ENCODE data around the gene APOM.

The APOM gene

DNA sequence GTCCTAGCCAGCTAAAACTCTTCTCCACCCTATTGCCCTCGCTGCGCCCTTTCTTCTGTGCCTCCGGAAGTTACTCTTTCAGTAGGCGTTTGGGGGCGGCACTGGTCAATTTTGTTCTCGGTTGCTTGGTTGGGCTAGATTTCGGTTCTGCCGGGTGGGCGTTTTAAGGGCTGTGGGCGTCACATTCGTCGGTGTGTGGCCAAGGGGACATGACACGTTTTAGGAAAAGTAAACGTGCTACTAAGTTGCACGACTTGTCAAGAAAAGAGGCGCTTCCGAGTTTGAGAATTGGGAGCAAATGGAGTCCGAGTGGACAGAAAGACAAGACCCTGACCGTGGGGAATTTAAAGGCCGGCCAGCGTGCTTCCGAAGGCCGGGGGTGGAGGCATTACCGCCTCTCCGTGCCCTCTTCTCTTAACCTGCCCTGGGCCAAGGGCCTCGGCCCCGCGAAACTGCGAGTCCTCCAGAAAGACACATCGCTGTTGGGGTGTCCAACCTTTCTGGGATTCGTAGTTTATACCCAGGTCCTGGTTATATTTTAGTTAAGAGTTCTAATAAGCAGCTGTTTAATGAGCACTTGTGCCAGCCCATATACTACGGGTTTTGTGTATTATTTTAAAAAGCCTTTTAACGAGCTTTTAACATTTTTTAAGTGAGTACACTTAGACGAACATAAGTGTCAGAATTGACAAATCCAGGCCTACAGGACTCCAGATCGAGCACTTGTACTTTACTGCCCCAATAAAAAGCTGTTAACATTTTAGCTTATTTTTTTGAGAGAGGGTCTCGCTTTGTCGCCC lies 2.6 kb upstream of the APOM start:
- DNase-seq (ENCODE audit: extremely low read depth, low read depth), result no peak
- TF ChIP-seq, protein P1, sequence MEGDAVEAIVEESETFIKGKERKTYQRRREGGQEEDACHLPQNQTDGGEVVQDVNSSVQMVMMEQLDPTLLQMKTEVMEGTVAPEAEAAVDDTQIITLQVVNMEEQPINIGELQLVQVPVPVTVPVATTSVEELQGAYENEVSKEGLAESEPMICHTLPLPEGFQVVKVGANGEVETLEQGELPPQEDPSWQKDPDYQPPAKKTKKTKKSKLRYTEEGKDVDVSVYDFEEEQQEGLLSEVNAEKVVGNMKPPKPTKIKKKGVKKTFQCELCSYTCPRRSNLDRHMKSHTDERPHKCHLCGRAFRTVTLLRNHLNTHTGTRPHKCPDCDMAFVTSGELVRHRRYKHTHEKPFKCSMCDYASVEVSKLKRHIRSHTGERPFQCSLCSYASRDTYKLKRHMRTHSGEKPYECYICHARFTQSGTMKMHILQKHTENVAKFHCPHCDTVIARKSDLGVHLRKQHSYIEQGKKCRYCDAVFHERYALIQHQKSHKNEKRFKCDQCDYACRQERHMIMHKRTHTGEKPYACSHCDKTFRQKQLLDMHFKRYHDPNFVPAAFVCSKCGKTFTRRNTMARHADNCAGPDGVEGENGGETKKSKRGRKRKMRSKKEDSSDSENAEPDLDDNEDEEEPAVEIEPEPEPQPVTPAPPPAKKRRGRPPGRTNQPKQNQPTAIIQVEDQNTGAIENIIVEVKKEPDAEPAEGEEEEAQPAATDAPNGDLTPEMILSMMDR (IDR thresholded peaks at IDR 0.05; ENCODE audit: low read depth, low read length), result peak; percentile 9

DNA sequence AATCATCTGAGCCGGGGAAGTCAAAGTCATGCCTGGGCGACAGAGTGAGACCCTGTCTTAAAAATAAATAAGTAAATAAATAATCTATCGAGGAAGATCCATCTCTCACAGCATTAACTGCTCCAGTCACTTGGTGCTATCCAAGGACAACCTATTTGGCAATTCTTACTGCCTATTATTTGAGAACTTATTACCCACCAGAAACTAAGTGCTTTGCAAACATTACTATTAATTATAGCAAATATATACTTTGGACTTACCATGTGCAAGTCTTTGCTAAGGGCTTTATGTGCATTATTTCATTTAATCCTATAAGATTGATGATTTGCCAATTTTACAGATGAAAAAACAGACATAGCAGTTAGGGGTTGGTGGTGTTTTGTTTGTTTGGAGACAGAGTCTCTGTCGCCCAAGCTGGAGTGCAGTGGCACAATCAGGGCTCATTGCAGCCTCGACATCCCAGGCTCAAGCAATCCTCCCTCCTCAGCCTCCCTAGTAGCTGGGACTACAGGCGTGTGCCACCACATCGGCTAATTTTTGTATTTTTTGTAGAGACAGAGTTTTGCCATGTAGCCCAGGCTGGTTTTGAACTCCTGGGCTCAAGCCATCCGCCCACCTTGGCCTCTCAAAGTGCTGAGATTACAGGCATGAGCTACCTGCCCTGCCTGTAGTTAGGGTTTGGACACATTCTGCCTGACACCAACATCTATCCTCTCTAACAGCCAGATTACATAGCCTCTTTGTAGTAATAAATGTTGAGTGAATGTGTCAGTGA lies 933 bp upstream of the APOM start:
- DNase-seq (ENCODE audit: extremely low read depth, low read depth), result no peak
- TF ChIP-seq, protein P1 (IDR thresholded peaks at IDR 0.05; ENCODE audit: low read depth, low read length), result no peak

DNA sequence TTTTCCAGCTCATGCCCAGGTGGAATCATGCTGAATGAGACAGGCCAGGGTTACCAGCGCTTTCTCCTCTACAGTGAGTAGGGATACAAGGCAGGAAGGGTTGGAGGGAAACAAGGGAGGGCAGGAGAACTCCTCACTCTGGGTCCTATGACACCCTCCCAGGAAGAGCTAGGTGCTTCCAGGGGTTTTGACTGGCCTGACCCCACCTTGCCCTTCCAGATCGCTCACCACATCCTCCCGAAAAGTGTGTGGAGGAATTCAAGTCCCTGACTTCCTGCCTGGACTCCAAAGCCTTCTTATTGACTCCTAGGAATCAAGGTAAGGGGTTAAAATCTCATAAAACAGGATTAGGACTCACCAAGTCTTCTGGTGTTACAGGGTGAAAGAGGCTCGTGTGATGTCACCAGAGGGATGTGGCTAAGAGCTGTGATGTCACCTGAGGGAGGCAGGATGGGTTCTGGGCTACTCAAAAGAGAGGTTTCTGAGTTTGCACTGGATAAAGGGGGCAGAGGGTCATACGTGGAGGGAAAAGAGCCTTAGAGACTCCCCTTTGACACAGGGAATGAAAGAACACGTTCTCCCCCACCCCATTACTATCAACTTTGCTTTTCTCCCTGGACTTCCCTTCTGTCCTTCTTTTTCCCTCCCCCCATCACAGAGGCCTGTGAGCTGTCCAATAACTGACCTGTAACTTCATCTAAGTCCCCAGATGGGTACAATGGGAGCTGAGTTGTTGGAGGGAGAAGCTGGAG lies 1.9 kb downstream of the APOM start:
- DNase-seq (ENCODE audit: extremely low read depth, low read depth), result no peak
- TF ChIP-seq, protein P1 (IDR thresholded peaks at IDR 0.05; ENCODE audit: low read depth, low read length), result no peak

DNA sequence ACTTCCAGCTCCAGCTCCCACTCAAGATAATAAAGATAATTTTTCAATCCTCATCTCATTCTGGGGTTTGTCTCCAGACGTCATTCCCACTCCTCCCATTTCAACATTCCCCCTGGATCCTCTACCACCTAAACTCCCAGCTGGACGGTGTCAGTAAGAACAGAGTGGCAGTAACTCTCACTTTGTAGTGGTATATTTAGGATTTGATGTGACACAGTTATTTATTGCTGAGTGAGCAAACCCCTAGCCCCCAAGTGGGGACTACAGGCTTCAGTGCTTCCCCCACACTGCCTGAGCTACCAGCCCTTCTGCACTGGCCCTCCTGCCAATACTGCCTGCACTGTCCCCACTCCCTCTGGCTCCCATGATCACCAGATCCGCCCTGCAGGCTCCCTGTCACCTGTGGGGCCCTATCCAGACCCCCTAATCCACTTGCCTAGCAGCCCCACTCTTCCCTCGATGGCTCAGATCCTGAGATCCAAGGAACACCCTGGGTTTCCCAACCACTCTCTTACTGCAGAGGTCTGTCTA lies 2.5 kb downstream of the APOM start:
- DNase-seq (ENCODE audit: extremely low read depth, low read depth), result no peak
- TF ChIP-seq, protein P1 (IDR thresholded peaks at IDR 0.05; ENCODE audit: low read depth, low read length), result no peak

DNA sequence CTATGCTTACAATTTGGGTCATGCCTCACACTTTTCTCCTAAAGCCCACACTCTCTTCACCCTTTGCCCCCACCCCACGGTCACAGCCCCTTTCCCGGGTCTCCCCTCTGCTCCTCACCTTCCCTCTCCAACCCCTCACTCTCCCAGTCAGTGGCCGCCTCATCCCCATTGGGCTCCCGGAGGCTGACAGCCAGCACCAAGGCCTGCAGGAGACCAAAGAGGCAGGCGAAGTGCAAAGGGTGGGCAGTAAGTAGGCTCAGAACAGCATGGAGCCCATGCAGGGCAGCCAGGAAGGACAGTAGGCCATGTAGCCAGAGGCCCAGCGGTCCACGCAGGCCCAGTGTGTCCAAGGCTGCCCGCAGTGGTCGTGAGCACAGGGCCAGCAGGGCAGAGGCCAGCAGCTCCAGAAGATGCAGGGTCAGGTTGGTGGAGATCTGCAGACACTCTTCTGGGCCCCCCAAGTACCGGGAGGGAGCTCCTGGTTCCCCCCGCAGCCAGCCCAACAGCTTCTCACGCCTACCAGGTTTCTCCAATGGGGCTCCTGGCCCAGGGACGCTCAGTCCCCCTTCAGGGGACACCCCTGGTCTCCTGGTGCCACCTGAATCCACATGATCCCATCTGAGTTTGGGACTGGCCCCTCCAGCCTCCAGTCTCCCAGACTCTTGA lies 3.4 kb downstream of the APOM start:
- TF ChIP-seq, protein P1 (IDR thresholded peaks at IDR 0.05; ENCODE audit: low read depth, low read length), result no peak
- no peak for DNase-seq (ENCODE audit: extremely low read depth, low read depth)

DNA sequence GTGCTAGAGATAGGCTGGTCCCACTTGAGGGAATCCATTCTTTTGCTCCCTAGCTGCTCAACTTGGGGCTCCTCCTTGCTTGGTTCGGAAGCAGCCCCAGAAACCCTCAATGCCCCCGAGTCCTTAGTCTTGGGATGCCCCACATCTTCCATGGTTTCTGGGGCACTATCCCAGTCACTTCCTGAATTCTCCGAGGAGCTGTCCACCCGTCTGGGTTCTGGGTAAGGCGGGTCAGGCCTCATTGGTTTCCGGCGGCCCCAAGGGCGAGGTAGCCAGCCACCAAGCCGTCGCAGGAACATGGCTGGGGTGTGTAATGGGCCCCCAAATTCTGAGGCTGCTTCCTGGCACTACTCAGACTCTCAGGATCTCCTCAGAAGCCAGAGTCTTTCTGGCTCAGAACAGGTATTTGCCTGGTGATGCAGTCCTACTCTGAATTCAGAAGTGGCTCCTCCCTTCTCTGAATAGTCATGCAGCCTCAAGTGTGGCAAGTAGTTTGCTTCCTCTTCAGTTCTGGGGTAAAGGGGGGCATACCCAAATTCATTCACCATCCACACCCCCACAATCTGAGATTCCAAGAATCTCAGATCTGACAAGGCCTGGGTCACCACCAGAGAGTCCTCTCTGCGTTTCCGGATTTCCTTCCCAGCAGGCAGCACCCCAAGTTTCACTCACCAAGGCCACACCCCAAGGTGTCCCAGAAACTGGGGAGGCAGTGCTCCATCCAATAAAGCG lies 4.1 kb downstream of the APOM start:
- DNase-seq (ENCODE audit: extremely low read depth, low read depth), result no peak
- TF ChIP-seq, protein P1 (IDR thresholded peaks at IDR 0.05; ENCODE audit: low read depth, low read length), result no peak
